ENCODE measurements around the gene LYPD6B. TPM values are rescaled to one million over a fixed set of nuclear protein-coding genes. Genes with fewer than 3 reads are reported as not detected.

Gene LYPD6B
- total RNA-seq, 1 experiment from 2014 or later = 6.1 TPM

DNA sequence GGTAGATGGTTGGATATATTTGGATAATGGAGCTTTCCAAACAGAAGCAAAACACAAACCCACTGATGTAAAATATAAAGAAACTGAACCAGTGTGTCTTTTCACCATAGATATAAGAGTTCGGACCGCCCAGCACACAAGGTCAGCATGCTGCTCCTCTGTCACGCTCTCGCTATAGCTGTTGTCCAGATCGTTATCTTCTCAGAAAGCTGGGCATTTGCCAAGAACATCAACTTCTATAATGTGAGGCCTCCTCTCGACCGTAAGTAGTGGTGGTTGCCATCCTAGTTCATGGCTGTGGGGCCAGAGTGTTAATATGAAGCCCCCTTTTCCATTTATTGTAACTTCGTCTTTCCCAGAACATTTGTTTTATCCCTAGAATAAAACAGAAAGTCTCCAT, 166.6 kb downstream of the LYPD6B start:
- POLR2A ChIA-PET = no interaction called here
- Histone ChIP-seq H4K20me1 (ENCODE audit: insufficient read depth) (no peaks in the 10 kb centered on the region), H3K4me3 (replicated peaks in 1 of 2; ENCODE audit: low read depth in 1 of 2, low read length in 2 of 2) (no peak overlapping the region), H2AFZ (ENCODE audit: low read depth, low read length, poor library complexity, severe bottlenecking) (no peak overlapping the region), H3K9ac (ENCODE audit: low read length) (no peak overlapping the region), H3K27ac (ENCODE audit: low read depth, low read length) (no peak overlapping the region), H3K79me2 (ENCODE audit: insufficient read depth, low read length) (no peaks in the 10 kb centered on the region), H3K27me3 (ENCODE audit: insufficient read depth, low read length) (no peaks in the 10 kb centered on the region), H3K4me1 (ENCODE audit: control insufficient read depth in 1 of 2, insufficient read depth in 2 of 2, low read length in 2 of 2) (no peaks in the 10 kb centered on the region), H3K9me3 (ENCODE audit: control insufficient read depth in 1 of 2, insufficient read depth in 1 of 2, low read depth in 1 of 2, low read length in 2 of 2) (no peaks in the 10 kb centered on the region), H3K9me2 (ENCODE audit: insufficient read depth) (no peaks in the 10 kb centered on the region), H3K36me3 (ENCODE audit: control insufficient read depth in 1 of 2, insufficient read depth in 2 of 2, low read length in 2 of 2) (no peaks in the 10 kb centered on the region), H3K4me2 (ENCODE audit: low read length) (no peak overlapping the region)
- ATAC-seq = no peak
- TF ChIP-seq TCF7L2 (IDR thresholded peaks at IDR 0.05; ENCODE audit: borderline replicate concordance, extremely low read depth, insufficient read depth, insufficient read length) (no peak), POLR2AphosphoS5 (IDR thresholded peaks at IDR 0.05; ENCODE audit: low read depth, low read length) (no peak), ZNF274 (IDR thresholded peaks at IDR 0.05; ENCODE audit: low read depth, low read length) (no peak), EZH2phosphoT487 (IDR thresholded peaks at IDR 0.05; ENCODE audit: borderline replicate concordance) (no peak), FOSL1 (IDR thresholded peaks at IDR 0.05; ENCODE audit: low read depth) (no peak), SP1 (IDR thresholded peaks at IDR 0.05; ENCODE audit: low read depth) (no peak)
- TF ChIP-seq, protein P1, sequence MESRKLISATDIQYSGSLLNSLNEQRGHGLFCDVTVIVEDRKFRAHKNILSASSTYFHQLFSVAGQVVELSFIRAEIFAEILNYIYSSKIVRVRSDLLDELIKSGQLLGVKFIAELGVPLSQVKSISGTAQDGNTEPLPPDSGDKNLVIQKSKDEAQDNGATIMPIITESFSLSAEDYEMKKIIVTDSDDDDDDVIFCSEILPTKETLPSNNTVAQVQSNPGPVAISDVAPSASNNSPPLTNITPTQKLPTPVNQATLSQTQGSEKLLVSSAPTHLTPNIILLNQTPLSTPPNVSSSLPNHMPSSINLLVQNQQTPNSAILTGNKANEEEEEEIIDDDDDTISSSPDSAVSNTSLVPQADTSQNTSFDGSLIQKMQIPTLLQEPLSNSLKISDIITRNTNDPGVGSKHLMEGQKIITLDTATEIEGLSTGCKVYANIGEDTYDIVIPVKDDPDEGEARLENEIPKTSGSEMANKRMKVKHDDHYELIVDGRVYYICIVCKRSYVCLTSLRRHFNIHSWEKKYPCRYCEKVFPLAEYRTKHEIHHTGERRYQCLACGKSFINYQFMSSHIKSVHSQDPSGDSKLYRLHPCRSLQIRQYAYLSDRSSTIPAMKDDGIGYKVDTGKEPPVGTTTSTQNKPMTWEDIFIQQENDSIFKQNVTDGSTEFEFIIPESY (IDR thresholded peaks at IDR 0.05; ENCODE audit: extremely low read depth, insufficient replicate concordance, low read length) = no peak
- CTCF ChIA-PET = no interaction called here
- RAD21 ChIA-PET (ENCODE audit: low non-redundant PET in 1 of 2, low total read pairs in 2 of 2, uncharacterized antibody in 2 of 2, unreplicated experiment in 2 of 2) = no interaction called here
- no peak for DNase-seq (ENCODE audit: low read depth, low spot score)
- intact Hi-C loops (cut with micrococcal nuclease) = no loop called here
- no TSS peak for BruUV-seq (replicated peaks)
